ENCODE results near the gene IER2. TPM values are rescaled to one million over a fixed set of nuclear protein-coding genes. Genes with fewer than 3 reads are reported as not detected.

IER2 gene
- total and polyA plus RNA-seq, 2 of the 4 experiments (the other 2 are of a cell fraction), result 7.7 to 102 TPM

DNA sequence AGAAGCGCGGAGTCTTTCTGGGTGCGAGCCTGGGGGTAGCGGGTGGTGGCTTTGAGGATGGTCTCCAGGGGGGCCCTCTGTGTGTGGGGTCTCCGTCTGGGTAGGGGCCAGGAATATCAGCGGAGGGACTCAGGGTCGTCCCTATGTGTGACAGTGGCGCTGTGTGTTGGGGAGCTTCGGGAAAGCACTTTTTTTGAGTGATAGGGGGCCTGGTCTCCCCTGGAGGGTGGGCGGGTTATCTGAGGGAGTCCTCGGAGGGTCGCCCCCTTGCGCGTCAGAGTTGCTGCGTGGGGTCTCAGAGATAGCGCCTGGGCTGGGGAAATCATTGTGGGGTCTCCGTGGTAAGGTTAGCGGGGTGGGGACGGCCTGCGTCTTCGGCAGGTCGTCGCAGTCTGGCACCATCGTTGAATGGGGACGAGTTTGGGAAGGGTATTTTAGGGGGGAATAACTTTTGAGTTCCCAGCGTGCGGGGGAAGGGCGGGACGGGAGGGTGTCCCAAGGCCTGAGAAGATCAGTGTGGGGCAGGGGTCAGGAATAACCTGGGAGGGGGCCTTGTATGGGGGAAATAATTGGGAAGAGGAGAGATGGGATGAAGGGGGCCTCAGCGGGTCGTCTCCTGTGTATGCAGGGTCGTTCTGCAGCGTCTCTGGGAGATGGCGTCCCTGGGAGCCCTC is 857 bp downstream of the IER2 start:
- Histone ChIP-seq H3K9me1 (ENCODE audit: insufficient read depth, low read length) (peaks cover 4% of the 10 kb centered on the region), H3K4me1 (ENCODE audit: control insufficient read depth, insufficient read depth, low read length) (peaks cover 12% of the 10 kb centered on the region), H2BK5ac (ENCODE audit: low read depth, low read length, poor library complexity, severe bottlenecking) (peak overlapping the region; percentile 89), H3K56ac (ENCODE audit: extremely low read depth, insufficient read depth, low read length) (peak overlapping the region; percentile 98), H4K91ac (ENCODE audit: insufficient read depth, low read depth, low read length) (peak overlapping the region; percentile 90), H3K36me3 (ENCODE audit: control insufficient read depth, insufficient read depth, low read length) (peaks cover 2% of the 10 kb centered on the region; the same call in 1 of the 2 replicates), H3K79me1 (ENCODE audit: low read depth in 1 of 2, low read length in 2 of 2) (peaks cover 2 to 47% of the 10 kb centered on the region in 2 experiments; a peak in 2 of 4 replicates), H3K9ac (ENCODE audit: low read depth, low read length) (peak overlapping the region; percentile 99), H3K14ac (replicated peaks; ENCODE audit: low read depth, low read length) (peak overlapping the region; percentile 97), H2BK20ac (ENCODE audit: low read depth, low read length) (no peak overlapping the region), H3K4me2 (ENCODE audit: low read depth, low read length) (peak overlapping the region; percentile 71), H2BK15ac (ENCODE audit: low read depth, low read length) (no peak overlapping the region; the same call in 2 of the 3 replicates), H3K27ac (ENCODE audit: insufficient read depth, low read length) (peak overlapping the region; percentile 97), H4K5ac (ENCODE audit: low read depth, low read length) (peak overlapping the region; percentile 77), H2AK9ac (replicated peaks; ENCODE audit: low read depth, low read length, poor library complexity) (peak overlapping the region; percentile 100), H3K4ac (ENCODE audit: low read depth, low read length) (peak overlapping the region; percentile 98), H2BK120ac (ENCODE audit: low read depth, low read length) (peak overlapping the region; percentile 54; the same call in 1 of the 2 replicates), H3K27me3 (ENCODE audit: control insufficient read depth, insufficient read depth, low read length) (no peaks in the 10 kb centered on the region), H2AK5ac (ENCODE audit: low read depth, low read length) (peak overlapping the region; percentile 99), H3K9me3 (ENCODE audit: control insufficient read depth, insufficient read depth, low read length) (no peaks in the 10 kb centered on the region), H3K18ac (ENCODE audit: low read depth, low read length) (peak overlapping the region; percentile 81), H4K20me1 (ENCODE audit: insufficient read depth, low read length) (peaks cover 25% of the 10 kb centered on the region), H3K4me3 (ENCODE audit: insufficient read depth, low read depth, low read length) (peak overlapping the region; percentile 72), H2AFZ (replicated peaks; ENCODE audit: low read length, poor library complexity) (peak overlapping the region; percentile 98), H4K8ac (ENCODE audit: low read depth in 2 of 2, low read length in 2 of 2) (peak overlapping the region; percentile 92 to 98), H3K23ac (ENCODE audit: low read depth, low read length) (peak overlapping the region; percentile 93)
- DNase-seq, result no peak
- in situ Hi-C loops (cut with MboI; ENCODE audit: low sequenced_read_pairs) (loop anchor here (10.0 kb wide), 1 partner anchor 694 kb away; no protein-coding TSS in a partner anchor), dilution Hi-C loops (cut with HindIII; ENCODE audit: low sequenced_read_pairs, unreplicated experiment) (no loop called here), intact Hi-C loops (cut with micrococcal nuclease) (loop anchor here (2.0 kb wide), 2 partner anchors 112 to 172 kb away; no protein-coding TSS in a partner anchor)
- ATAC-seq (ENCODE audit: low read depth), result no peak; the same call in 1 of the 2 replicates
- 0% methylated on average over 12 of the region's 34 CpGs; no CpG with 5 or more reads in 1 of the 2 experiments for WGBS, 2 experiments (ENCODE audit: extremely low coverage in 2 of 2, insufficient read length in 1 of 2)
- peak; percentile 38 for TF ChIP-seq CHD1 (IDR thresholded peaks at IDR 0.05; ENCODE audit: low read depth, low read length)
- no peak for TF ChIP-seq FOS (IDR thresholded peaks at IDR 0.05; ENCODE audit: low read depth, low read length)
- TF ChIP-seq CEBPB (IDR thresholded peaks at IDR 0.05; ENCODE audit: low read depth, low read length), result no peak
- no peak for TF ChIP-seq MAFK (IDR thresholded peaks at IDR 0.05; ENCODE audit: low read depth, low read length)
- peak; percentile 28 for TF ChIP-seq POLR2A (IDR thresholded peaks at IDR 0.05; ENCODE audit: low read depth, low read length)
- no peak for TF ChIP-seq MXI1 (IDR thresholded peaks at IDR 0.05; ENCODE audit: borderline replicate concordance, low read depth, low read length)
- BruUV-seq (replicated peaks), result TSS peak; percentile 78
- ChIA-PET CTCF (no interaction called here), POLR2A (ENCODE audit: unreplicated experiment) (no interaction called here)

Measured in IMR-90 (cell line).